Left renal cortex interstitium (tissue), 4 donors: ENCODE results near the gene ZC2HC1B. TPM values are rescaled to one million over a fixed set of nuclear protein-coding genes. Genes with fewer than 3 reads are reported as not detected.
A peak's percentile ranks its signal among the peaks of the same experiment; 100 is the strongest.

Source experiments
- DNase-seq, 4 donors: peaks; one replicate each; pipeline ENCODE4 v3.0.0-alpha.2; 2013; ENCODE audit warnings: low read depth in 4 of 4, low spot score in 2 of 4, missing footprints in 1 of 4
- polyA plus RNA-seq, 4 donors: library from polyadenylated mRNA; unstranded; fragments of 120-200 nt; gene quantifications; one replicate each; pipeline ENCODE4 v1.2.1, GENCODE V29; 2013; ENCODE audit not compliant: insufficient read length in 4 of 4

Gene ZC2HC1B
- polyA plus RNA-seq, 4 donors: not detected

DNA sequence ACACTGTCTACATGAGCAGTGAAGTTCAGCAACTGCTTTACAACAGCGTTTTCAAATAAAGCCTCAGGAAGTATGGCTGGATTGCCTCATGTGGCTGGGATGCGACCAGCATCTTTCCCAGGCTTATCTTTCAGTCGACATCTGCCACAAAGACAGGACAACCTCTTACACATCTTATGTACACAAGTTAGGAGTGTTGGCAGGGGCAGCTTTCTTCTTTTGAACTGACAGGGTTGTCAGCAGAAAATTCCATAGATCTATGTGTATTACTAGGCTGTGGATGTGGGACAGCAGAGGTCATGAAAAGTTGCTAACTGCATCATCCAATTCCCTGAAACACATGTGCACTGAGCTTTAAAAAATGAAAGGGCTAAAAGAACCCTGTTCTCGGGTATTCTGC lies 95.7 kb downstream of the ZC2HC1B start:
- DNase-seq: no peak

GRCh38 chr6:143961066-143961465 lies 96.8 kb downstream of the ZC2HC1B start:
- DNase-seq: no peak

DNA sequence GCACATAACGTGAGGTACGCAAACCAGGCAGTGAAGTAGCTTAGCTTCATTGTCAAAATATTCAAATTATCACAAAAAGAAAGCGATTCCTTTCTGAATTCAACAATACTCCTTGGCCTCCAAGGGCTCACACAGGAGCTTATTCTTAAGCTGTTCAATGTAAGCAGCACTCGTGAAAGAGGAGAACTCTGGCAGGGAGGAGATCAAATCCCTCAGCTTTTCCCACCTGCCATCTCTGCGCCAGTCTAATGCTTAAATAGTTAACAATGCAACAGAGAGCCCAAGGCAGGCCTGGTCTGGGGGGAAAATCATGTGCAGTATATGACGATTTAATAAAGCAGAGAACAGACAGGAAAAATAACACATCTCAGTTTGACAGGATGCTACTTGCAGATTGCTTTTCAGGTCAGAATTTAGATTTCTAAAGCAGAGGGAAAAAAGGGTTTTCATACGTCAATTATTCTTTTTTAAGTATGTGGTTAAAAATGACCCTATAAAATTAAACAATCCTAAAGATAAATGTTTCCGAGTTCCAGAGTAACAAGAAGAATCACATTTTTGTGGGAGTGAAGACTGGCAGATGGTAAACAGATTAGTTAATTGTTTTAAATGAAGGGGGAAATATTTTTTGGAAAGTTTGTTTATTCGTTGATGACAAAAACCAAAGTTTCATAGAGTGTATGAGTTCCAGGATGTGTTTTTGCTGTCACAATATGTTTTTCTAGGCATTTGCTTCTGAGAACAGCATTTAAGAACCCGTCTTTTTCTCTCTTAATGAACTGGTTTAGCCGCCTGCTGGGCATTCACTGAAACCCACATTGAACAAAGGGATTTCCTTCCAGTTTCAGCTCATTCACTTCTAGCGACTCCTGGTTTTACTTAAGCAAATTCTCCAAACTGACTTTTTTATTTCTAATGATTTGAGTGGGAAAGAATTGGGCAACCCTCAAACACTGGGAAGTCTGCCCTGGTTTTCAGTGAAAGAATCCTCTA lies 97.9 kb downstream of the ZC2HC1B start:
- no peak for DNase-seq

- DNase-seq: no peak
These were observed 99.1 kb downstream of the ZC2HC1B start for GRCh38 chr6:143963158-143963919.

- DNase-seq: no peak
These were observed 100.4 kb downstream of the ZC2HC1B start for GRCh38 chr6:143964674-143965081.

GRCh38 chr6:143965503-143966171 lies 101.4 kb downstream of the ZC2HC1B start:
- DNase-seq: no peak

DNA sequence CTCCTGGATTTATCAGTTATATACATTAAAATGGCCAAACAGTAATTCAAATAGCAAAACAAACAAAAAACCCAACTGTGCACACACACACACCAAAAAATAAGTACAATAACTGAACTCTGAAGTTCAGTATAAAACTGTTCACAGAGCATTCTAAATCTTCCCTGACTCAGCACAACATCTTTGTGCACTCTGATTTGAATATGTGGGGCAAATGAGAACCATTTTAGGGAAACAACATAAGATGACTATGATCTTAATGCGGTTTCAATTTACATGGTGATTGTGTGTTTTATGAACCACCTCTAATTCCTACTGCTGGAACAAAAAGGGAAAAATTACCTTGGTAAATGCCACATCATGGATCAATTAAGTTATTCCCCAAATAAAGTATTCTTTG lies 102.0 kb downstream of the ZC2HC1B start:
- no peak for DNase-seq

- no peak for DNase-seq
These were observed 103.6 kb downstream of the ZC2HC1B start for GRCh38 chr6:143967706-143968376.

- no peak for DNase-seq
These were observed 104.8 kb downstream of the ZC2HC1B start for GRCh38 chr6:143969077-143969476.

DNA sequence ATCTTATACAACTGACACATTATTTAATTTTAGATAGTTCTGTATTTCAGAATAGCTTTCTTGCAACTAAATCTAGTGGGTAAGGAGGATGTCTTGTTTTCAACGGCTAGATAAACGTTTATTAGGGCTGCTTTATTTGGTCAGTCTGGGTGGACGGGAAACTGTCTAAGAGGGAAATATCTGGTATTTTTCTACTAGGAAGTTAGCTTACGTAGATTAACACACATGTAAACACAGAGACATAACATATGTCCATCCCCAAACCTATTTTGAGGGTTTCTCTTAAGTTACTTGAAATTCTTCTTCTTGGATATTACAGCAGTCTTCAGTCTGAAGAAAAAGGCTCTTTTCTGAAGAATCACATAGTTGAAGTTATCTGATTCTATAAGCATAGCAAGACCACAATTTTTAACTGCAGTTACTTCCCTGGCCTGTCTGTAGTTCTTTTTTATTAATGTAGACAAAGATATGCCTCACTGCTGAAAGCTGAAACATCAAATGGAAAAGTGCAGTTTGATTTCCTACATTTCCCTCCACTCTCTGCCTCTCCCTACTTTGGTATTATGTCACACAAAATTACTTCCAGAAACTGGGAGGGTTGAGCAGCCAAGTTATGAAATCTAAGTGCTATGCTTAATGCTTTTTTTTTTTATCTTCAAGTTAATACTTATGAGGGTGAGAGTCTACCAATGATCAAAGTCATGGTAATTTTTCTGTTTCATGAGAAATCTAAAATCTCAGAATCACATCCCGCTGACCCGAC lies 106.4 kb downstream of the ZC2HC1B start:
- DNase-seq: no peak

GRCh38 chr6:143971482-143972205 lies 107.4 kb downstream of the ZC2HC1B start:
- DNase-seq: no peak

- DNase-seq: peak in 1 of 4 donors; percentile 59
These were observed 109.1 kb downstream of the ZC2HC1B start for GRCh38 chr6:143973097-143973966.

GRCh38 chr6:143974089-143974488 lies 109.8 kb downstream of the ZC2HC1B start:
- DNase-seq: no peak

DNA sequence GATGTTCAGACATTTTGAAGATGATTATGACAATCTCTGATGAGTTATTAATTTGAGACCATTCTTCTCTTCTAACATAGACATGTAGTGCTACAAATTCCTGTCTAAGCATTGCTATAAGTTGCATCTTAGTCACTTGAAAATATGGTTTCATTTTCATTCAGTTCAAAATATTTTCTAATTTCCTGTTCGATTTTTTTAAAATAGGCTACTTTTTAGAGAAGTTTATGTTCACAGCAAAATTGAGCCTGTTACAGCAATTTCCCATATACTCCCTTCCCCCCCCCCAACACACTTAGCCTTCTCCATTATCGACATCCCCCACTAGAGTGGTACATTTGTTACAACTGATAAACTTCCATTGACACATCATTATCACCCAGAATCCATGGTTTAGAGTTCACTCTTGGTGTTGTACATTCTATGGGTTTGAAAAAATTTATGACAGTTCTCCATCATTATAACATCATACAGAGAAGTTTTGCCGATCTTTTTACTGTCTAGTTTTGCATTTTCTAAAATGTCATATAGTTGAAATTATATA lies 112.6 kb downstream of the ZC2HC1B start:
- no peak for DNase-seq

DNA sequence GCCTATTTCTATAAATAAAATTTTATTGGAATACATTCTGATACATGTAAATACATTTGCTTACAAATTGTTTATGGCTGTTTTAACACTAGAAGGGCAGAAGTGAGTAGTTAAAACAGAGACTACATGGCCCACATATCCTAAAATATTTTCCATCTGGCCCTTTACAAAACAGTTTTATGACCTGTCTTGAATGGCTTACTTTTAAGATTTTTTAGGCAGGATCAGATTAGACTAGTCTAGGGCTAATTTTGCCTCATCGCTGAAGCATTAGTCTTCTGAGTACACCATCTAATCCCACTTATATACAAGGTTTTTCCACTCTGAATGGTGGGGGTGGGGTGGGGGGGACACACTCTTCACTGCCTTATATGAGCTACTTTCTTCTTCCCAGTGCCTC lies 116.6 kb downstream of the ZC2HC1B start:
- DNase-seq: no peak

GRCh38 chr6:143982968-143983367 lies 118.7 kb downstream of the ZC2HC1B start:
- no peak for DNase-seq

GRCh38 chr6:143984666-143985065 lies 120.4 kb downstream of the ZC2HC1B start:
- no peak for DNase-seq
